ENCODE data around the gene ITFG1. TPM values are rescaled to one million over a fixed set of nuclear protein-coding genes. Genes with fewer than 3 reads are reported as not detected.

Gene ITFG1
- total and polyA plus RNA-seq, 2 of the 8 experiments (the other 6 are each of a cell fraction or from before 2014, with no cell fraction given), result 13.8 to 22.2 TPM

DNA sequence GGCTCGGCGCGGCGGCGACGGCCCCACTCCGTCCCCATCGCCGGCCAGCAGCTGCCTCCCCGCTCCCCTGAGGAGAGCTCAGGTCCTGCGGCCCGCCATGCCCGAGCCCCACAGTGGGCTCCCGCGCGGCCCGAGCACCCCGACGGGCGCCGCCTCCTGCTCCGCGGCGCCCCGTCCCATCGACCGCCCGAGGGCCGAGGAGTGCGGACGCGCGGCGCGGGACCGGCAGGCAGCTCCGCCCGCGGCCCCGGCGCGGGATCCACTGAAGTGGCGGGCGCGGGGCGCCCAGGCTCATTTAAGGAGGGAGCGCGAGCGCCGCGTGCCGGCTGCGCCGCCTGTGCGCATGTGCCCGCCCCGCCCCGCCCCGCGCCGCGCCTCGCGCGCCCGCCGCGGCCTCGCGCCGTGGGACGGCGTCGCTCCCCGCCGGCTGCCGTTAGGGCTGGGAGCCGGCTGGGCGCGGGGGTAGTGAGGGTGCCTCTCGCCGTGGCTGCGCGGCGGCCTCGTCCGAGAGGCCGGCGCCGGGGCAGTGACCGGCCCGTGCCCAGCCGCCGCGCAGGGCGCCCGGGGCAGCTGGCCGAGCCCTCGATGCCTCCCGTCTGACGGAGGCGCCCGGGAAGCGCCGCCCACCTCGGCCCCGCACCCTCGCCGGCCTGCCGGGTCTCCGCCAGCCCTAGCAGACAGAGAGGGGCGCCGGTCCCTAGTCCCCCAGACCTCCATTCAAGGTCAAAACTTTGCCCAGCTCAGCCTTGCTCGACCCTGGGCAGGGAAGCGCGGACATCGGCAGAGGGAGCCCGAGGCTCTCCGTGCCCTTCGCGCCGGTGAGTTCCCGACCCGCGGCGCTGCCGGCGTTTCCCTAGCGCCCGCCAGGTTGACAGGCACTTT, 316.9 kb downstream of the ITFG1 start, which contains the start of gene NETO2 (continued):
- TF ChIP-seq, protein P1, sequence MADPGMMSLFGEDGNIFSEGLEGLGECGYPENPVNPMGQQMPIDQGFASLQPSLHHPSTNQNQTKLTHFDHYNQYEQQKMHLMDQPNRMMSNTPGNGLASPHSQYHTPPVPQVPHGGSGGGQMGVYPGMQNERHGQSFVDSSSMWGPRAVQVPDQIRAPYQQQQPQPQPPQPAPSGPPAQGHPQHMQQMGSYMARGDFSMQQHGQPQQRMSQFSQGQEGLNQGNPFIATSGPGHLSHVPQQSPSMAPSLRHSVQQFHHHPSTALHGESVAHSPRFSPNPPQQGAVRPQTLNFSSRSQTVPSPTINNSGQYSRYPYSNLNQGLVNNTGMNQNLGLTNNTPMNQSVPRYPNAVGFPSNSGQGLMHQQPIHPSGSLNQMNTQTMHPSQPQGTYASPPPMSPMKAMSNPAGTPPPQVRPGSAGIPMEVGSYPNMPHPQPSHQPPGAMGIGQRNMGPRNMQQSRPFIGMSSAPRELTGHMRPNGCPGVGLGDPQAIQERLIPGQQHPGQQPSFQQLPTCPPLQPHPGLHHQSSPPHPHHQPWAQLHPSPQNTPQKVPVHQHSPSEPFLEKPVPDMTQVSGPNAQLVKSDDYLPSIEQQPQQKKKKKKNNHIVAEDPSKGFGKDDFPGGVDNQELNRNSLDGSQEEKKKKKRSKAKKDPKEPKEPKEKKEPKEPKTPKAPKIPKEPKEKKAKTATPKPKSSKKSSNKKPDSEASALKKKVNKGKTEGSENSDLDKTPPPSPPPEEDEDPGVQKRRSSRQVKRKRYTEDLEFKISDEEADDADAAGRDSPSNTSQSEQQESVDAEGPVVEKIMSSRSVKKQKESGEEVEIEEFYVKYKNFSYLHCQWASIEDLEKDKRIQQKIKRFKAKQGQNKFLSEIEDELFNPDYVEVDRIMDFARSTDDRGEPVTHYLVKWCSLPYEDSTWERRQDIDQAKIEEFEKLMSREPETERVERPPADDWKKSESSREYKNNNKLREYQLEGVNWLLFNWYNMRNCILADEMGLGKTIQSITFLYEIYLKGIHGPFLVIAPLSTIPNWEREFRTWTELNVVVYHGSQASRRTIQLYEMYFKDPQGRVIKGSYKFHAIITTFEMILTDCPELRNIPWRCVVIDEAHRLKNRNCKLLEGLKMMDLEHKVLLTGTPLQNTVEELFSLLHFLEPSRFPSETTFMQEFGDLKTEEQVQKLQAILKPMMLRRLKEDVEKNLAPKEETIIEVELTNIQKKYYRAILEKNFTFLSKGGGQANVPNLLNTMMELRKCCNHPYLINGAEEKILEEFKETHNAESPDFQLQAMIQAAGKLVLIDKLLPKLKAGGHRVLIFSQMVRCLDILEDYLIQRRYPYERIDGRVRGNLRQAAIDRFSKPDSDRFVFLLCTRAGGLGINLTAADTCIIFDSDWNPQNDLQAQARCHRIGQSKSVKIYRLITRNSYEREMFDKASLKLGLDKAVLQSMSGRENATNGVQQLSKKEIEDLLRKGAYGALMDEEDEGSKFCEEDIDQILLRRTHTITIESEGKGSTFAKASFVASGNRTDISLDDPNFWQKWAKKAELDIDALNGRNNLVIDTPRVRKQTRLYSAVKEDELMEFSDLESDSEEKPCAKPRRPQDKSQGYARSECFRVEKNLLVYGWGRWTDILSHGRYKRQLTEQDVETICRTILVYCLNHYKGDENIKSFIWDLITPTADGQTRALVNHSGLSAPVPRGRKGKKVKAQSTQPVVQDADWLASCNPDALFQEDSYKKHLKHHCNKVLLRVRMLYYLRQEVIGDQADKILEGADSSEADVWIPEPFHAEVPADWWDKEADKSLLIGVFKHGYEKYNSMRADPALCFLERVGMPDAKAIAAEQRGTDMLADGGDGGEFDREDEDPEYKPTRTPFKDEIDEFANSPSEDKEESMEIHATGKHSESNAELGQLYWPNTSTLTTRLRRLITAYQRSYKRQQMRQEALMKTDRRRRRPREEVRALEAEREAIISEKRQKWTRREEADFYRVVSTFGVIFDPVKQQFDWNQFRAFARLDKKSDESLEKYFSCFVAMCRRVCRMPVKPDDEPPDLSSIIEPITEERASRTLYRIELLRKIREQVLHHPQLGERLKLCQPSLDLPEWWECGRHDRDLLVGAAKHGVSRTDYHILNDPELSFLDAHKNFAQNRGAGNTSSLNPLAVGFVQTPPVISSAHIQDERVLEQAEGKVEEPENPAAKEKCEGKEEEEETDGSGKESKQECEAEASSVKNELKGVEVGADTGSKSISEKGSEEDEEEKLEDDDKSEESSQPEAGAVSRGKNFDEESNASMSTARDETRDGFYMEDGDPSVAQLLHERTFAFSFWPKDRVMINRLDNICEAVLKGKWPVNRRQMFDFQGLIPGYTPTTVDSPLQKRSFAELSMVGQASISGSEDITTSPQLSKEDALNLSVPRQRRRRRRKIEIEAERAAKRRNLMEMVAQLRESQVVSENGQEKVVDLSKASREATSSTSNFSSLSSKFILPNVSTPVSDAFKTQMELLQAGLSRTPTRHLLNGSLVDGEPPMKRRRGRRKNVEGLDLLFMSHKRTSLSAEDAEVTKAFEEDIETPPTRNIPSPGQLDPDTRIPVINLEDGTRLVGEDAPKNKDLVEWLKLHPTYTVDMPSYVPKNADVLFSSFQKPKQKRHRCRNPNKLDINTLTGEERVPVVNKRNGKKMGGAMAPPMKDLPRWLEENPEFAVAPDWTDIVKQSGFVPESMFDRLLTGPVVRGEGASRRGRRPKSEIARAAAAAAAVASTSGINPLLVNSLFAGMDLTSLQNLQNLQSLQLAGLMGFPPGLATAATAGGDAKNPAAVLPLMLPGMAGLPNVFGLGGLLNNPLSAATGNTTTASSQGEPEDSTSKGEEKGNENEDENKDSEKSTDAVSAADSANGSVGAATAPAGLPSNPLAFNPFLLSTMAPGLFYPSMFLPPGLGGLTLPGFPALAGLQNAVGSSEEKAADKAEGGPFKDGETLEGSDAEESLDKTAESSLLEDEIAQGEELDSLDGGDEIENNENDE (IDR thresholded peaks at IDR 0.05; ENCODE audit: insufficient replicate concordance, low read length), result no peak
- TF ChIP-seq YY1 (IDR thresholded peaks at IDR 0.05; ENCODE audit: low read depth, low read length), result 0 out of 2 replicates have a peak, but pooled peaks have one; percentile 13
- TF ChIP-seq JUN (IDR thresholded peaks at IDR 0.05; ENCODE audit: low read depth, low read length), result no peak
- TF ChIP-seq KDM1A (IDR thresholded peaks at IDR 0.05; ENCODE audit: borderline replicate concordance, low read length), result no peak
- no peak for TF ChIP-seq CTBP2 (IDR thresholded peaks at IDR 0.05; ENCODE audit: borderline replicate concordance, insufficient read depth, insufficient read length, low read length)
- TF ChIP-seq BACH1 (IDR thresholded peaks at IDR 0.05; ENCODE audit: low read length), result no peak; the same call in 1 of the 2 replicates
- no peak for TF ChIP-seq GABPA (IDR thresholded peaks at IDR 0.05; ENCODE audit: borderline replicate concordance, insufficient read depth, low read length)
- TF ChIP-seq CBX8 (IDR thresholded peaks at IDR 0.05; ENCODE audit: borderline replicate concordance, low read depth, low read length), result no peak
- no peak for TF ChIP-seq SRF (IDR thresholded peaks at IDR 0.05; ENCODE audit: low read depth, low read length)

Data from H1 (cell line).